Measurements from ENCODE around the gene GNA15.
"Not testable (repeated sequence)": the region's sequence is repeated elsewhere in the genome, so short reads cannot be mapped to it uniquely, and the experiment has no call there.

The GNA15 gene

GRCh38 chr19:3149526-3150505 is 14.0 kb downstream of the GNA15 start:
- no peak for DNase-seq (ENCODE audit: low spot score)

GRCh38 chr19:3150739-3151329 is 15.0 kb downstream of the GNA15 start:
- DNase-seq (ENCODE audit: low spot score): no peak

- no peak for DNase-seq (ENCODE audit: low spot score)
Measured at GRCh38 chr19:3151563-3152418, 16.0 kb downstream of the GNA15 start.

DNA sequence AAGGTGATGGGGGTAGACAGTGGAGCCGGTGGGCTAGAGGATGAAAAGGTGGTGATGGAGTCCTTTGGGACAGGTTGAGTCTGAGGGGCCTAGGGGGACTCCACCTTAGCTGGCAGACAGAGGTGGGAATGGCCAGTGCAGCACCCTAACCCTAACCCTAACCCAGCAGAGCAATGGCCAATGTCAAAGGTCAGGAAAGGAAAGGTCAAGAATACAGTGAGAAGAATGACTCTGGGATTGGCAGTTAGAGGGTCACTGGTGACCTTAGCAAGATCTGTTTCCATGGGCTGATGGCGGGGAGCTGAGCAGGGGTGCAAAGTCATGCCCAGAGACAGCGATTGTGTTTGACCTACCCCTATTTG is 16.6 kb downstream of the GNA15 start:
- no peak for DNase-seq (ENCODE audit: low spot score)

- DNase-seq (ENCODE audit: low spot score): no peak
Measured at GRCh38 chr19:3153286-3154230, 17.7 kb downstream of the GNA15 start.

DNA sequence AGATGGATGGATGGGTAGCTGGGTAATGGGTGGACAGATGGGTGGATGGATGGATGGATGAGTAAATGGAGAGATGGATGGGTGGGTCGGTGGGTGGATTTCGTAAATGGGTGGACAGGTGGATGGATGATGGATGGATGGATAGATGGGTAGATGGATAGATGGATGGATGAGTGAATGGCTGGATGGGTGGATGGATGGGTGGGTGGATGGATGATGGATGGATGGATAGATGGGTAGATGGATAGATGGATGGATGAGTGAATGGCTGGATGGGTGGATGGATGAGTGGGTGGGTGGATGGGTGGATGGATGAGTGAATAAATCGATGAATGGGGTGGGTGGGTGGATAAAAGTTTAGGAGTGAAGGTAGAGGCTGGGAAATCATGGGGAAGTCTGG is 18.6 kb downstream of the GNA15 start:
- not testable (repeated sequence) for DNase-seq (ENCODE audit: low spot score)

GRCh38 chr19:3154957-3155736 is 19.3 kb downstream of the GNA15 start:
- peak; percentile 96 for DNase-seq (ENCODE audit: low spot score)

DNA sequence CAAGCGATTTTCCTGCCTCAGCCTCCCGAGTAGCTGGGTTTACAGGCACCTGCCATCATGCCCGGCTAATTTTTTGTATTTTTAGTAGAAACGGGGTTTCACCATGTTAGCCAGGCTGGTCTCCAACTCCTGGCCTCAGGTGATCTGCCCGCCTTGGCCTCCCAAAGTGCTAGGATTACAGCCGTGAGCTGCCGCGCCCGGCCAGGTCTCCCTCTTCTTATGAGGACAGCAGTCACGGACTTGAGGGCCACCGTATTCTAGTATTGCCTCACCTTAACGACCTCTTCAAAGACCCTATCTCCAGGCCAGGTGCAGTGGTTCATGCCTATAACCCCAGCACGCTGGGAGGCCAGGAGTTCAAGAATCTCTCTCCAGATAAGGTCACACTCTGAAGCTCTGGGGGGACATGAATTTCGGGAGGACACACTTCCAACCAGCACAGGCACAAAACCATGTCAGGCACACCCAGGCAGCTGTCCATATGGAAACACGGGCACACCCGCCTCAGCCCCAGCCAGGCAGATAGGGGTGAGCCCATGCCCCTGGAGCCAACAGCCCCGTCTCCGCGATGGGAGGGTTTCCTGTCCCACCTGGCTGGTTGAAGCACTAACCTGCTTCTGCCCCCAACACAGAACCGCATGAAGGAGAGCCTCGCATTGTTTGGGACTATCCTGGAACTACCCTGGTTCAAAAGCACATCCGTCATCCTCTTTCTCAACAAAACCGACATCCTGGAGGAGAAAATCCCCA is 21.4 kb downstream of the GNA15 start:
- DNase-seq (ENCODE audit: low spot score): no peak

- no peak for DNase-seq (ENCODE audit: low spot score)
Measured at GRCh38 chr19:3159565-3159964, 23.7 kb downstream of the GNA15 start.

GRCh38 chr19:3160219-3160618 is 24.4 kb downstream of the GNA15 start:
- no peak for DNase-seq (ENCODE audit: low spot score)

GRCh38 chr19:3161453-3161852 is 25.6 kb downstream of the GNA15 start:
- DNase-seq (ENCODE audit: low spot score): peak; percentile 62

DNA sequence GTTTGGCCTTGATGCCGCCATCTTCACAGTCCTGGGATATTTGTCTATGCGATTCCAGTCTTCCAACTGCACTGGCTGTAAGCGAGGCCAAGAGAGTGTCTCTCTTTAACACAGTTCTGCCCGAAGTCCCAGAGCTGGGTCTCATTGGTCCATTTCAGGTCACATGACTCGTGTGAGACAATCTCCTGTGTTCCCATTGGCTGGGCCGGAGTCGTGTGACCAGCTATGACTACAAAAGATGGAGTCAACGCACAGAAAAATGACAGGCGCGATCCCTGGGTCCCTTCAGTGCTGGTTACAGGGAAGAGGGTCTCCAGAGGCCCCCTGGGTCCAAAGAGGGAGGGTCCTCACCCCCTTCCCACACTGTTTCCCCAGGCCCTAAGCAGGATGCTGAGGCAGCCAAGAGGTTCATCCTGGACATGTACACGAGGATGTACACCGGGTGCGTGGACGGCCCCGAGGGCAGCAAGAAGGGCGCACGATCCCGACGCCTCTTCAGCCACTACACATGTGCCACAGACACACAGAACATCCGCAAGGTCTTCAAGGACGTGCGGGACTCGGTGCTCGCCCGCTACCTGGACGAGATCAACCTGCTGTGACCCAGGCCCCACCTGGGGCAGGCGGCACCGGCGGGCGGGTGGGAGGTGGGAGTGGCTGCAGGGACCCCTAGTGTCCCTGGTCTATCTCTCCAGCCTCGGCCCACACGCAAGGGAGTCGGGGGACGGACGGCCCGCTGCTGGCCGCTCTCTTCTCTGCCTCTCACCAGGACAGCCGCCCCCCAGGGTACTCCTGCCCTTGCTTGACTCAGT is 26.8 kb downstream of the GNA15 start:
- peak; percentile 75 for DNase-seq (ENCODE audit: low spot score)

GRCh38 chr19:3163230-3163886 is 27.5 kb downstream of the GNA15 start:
- DNase-seq (ENCODE audit: low spot score): peak; percentile 87

DNA sequence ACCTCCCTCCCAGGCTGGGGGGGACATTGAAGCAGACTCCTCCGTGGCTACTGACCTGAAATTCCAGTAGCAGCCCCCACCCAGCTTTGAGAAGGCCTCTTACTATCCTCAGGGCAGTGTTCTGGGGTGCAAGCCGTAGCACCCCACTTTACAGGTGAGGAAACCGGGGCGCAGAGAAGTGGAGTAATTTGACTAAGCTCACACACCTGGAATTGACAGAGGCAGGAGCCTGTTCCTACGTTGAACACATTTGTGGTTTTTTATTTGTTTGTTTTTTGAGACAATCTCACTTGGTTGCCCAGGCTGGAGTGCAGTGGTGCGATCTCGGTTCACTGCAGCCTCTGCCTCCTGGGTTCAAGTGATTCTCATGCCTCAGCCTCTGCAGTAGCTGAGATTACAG is 28.1 kb downstream of the GNA15 start:
- no peak for DNase-seq (ENCODE audit: low spot score)

DNA sequence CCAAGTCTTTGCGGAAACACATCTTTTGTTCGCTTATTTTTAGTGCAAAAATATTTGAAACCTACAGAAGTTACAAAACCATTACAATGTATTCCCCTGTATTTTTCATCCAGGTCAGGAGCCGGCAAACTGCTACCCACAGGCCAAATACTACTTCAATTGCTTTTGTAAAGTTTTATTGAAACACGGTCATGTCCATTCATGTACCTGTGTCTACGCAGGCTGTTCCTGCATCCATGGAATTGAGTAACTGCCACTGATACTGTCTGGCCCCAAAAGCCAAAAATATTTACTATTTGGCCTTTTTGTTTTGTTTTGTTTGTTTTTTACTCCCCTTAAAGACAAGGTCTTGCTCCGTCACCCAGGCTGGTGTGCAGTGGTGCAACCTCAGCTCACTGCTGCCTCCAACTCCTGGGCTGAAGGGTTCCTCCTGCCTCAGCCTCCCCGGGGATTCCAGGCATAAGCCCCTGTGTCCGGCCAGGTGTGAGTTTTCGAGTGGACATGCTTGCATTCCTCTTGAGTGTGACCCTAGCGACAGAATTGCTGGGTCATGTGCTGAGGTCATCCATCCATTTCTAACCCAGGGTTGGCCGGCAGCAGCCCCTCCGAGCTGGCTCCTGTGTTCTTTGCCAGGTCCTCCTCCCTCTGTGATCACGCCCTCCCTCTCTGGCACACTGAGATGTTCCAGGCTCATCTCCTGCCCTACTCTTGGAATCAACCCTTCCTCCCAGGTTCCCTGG is 31.9 kb downstream of the GNA15 start:
- no peak for DNase-seq (ENCODE audit: low spot score)

GRCh38 chr19:3171894-3172672 is 36.2 kb downstream of the GNA15 start:
- no peak for DNase-seq (ENCODE audit: low spot score)

- DNase-seq (ENCODE audit: low spot score): not testable (repeated sequence)
Measured at GRCh38 chr19:3172673-3173000, 36.8 kb downstream of the GNA15 start.
